Panc1 (cell line): ENCODE data around the gene AAK1. TPM values are rescaled to one million over a fixed set of nuclear protein-coding genes. Genes with fewer than 3 reads are reported as not detected.
"Not testable (repeated sequence)": the region's sequence is repeated elsewhere in the genome, so short reads cannot be mapped to it uniquely, and the experiment has no call there.

Source experiments
- ATAC-seq: fragments of 200-7000 bp; cut with Tn5 transposase; 2 replicates; pipeline ENCODE4 v1.9.1; 2020; ENCODE audit warnings: mild to moderate bottlenecking, moderate library complexity
- BruUV-seq: library from RNA; stranded (reverse); fragments of 400-500 nt; replicated peaks from 2 replicates; lab custom pipeline; 2021; lab: Mats Ljungman, UMichigan
- CTCF ChIA-PET: fragments of 300-600 bp; sonication (Branson Sonifier 250); formaldehyde crosslinking; loops from one replicate; lab custom pipeline; 2022; ENCODE audit warnings: antibody characterized with exemption; lab: Charles Lee
- POLR2A ChIA-PET: fragments of 300-600 bp; sonication (Branson Sonifier 250); formaldehyde crosslinking; loops from one replicate; lab custom pipeline; 2022; ENCODE audit warnings: antibody characterized with exemption; lab: Charles Lee
- DNase-seq: peaks from one replicate; pipeline ENCODE4 v3.0.0-alpha.2; 2010; ENCODE audit warnings: low read depth, low spot score
- H3K27ac ChIP-seq: 2 replicates; pipeline ENCODE4 v1.5.1; 2011; ENCODE audit warnings: mild to moderate bottlenecking, low read length, inconsistent platforms
- H3K27me3 ChIP-seq: fragments of 200-500 bp; sonication (Bioruptor generic); 2 replicates; pipeline ENCODE4 v1.6.0; 2014; ENCODE audit warnings: low read length, inconsistent platforms; ENCODE audit not compliant: control insufficient read depth, insufficient read depth
- H3K36me3 ChIP-seq: fragments of 200-500 bp; sonication (Bioruptor generic); 2 replicates; pipeline ENCODE4 v1.5.1; 2014; ENCODE audit warnings: inconsistent platforms, mild to moderate bottlenecking, low read length, moderate library complexity; ENCODE audit not compliant: control insufficient read depth, insufficient read depth
- H3K4me1 ChIP-seq: 2 replicates; pipeline ENCODE4 v1.5.1; 2011; ENCODE audit warnings: inconsistent platforms, mild to moderate bottlenecking, low read length, moderate library complexity; ENCODE audit not compliant: control insufficient read depth, insufficient read depth
- H3K4me3 ChIP-seq, 2 experiments: 2 replicates each; pipeline ENCODE4 v1.5.1; 2011 to 2012; ENCODE audit warnings: low read depth in 2 of 2, low read length in 2 of 2, mild to moderate bottlenecking in 2 of 2, inconsistent platforms in 1 of 2, moderate library complexity in 1 of 2
- H3K9me3 ChIP-seq: fragments of 200-500 bp; sonication (Bioruptor generic); 2 replicates; pipeline ENCODE4 v1.5.1; 2014; ENCODE audit warnings: low read depth, mild to moderate bottlenecking, inconsistent platforms, low read length, moderate library complexity; ENCODE audit not compliant: control insufficient read depth, insufficient read depth
- CTCF ChIP-seq: fragments of 450-650 bp; IDR thresholded peaks from 2 replicates; pipeline ENCODE4 v1.5.1; 2017; ENCODE audit warnings: mild to moderate bottlenecking
- POLR2AphosphoS5 ChIP-seq: IDR thresholded peaks from 2 replicates; pipeline ENCODE4 v1.6.1; 2012; ENCODE audit warnings: mild to moderate bottlenecking, low read depth, low read length, moderate library complexity
- REST ChIP-seq, 2 experiments: IDR thresholded peaks; 2 replicates each; pipeline ENCODE4 v1.6.1; 2011 to 2012; ENCODE audit warnings: low read depth in 2 of 2, control low read depth in 1 of 2, low read length in 1 of 2, mild to moderate bottlenecking in 1 of 2, moderate library complexity in 1 of 2; ENCODE audit not compliant: insufficient read depth in 1 of 2
- SIN3A ChIP-seq: IDR thresholded peaks from 2 replicates; pipeline ENCODE4 v1.6.1; 2012; ENCODE audit warnings: low read depth, mild to moderate bottlenecking, low read length, moderate library complexity, borderline replicate concordance; ENCODE audit not compliant: insufficient read depth
- TCF7L2 ChIP-seq: IDR thresholded peaks from 2 replicates; pipeline ENCODE4 v1.6.1; 2011; ENCODE audit warnings: mild to moderate bottlenecking, low read depth, low read length, inconsistent platforms
- in situ Hi-C: cut with HindIII; loops from 2 replicates; pipeline ENCODE4 v1.10.0; 2016; ENCODE audit warnings: low sequenced_read_pairs, low pct_unique_long_range_greater_than_20kb
- intact Hi-C: fragments of 100-400 bp; cut with micrococcal nuclease; formaldehyde crosslinking; loops from one replicate; pipeline ENCODE4 v1.10.0; 2022; ENCODE audit not compliant: unreplicated experiment
- total RNA-seq: library from RNA; stranded (reverse); gene quantifications from one replicate; pipeline ENCODE4 v1.2.1, GENCODE V29; 2021; ENCODE audit not compliant: unreplicated experiment

The AAK1 gene
- total RNA-seq, 1 experiment from 2014 or later = 123 TPM

- Histone ChIP-seq H3K27ac (no peak overlapping the region), H3K36me3 (no peaks in the 10 kb centered on the region), H3K4me1 (0 out of 2 replicates have a peak, but pooled peaks cover 4% of the 10 kb centered on the region), H3K4me3 (no peak overlapping the region), H3K27me3 (no peaks in the 10 kb centered on the region), H3K9me3 (no peaks in the 10 kb centered on the region)
- no peak for TF ChIP-seq POLR2AphosphoS5
- TF ChIP-seq REST (IDR thresholded peaks at IDR 0.05; ENCODE audit: insufficient read depth in 1 of 2, low read depth in 2 of 2, low read length in 1 of 2) = no peak
- TF ChIP-seq CTCF = no peak
- no peak for TF ChIP-seq SIN3A
- TF ChIP-seq TCF7L2 = no peak
- DNase-seq (no peak), ATAC-seq (no peak)
- in situ Hi-C loops (no loop called here), intact Hi-C loops (no loop called here)
- ChIA-PET POLR2A (no interaction called here), CTCF (no interaction called here)
- BruUV-seq = no TSS peak
Observed at GRCh38 chr2:69608109-69608508, 35.4 kb downstream of the AAK1 start.

GRCh38 chr2:69606771-69607170, 36.8 kb downstream of the AAK1 start:
- in situ Hi-C loops, BruUV-seq, H3K9me3 ChIP-seq, H3K4me1 ChIP-seq, H3K27ac ChIP-seq, DNase-seq, H3K36me3 ChIP-seq, H3K4me3 ChIP-seq, POLR2A ChIA-PET, CTCF ChIA-PET, H3K27me3 ChIP-seq, ATAC-seq, intact Hi-C loops: not testable (repeated sequence)

- BruUV-seq = no TSS peak
- Histone ChIP-seq H3K4me1 (peaks cover 13% of the 10 kb centered on the region), H3K27me3 (no peaks in the 10 kb centered on the region), H3K4me3 (no peak overlapping the region), H3K36me3 (no peaks in the 10 kb centered on the region), H3K9me3 (no peaks in the 10 kb centered on the region), H3K27ac (no peak overlapping the region)
- TF ChIP-seq POLR2AphosphoS5 (no peak), TCF7L2 (no peak), REST (IDR thresholded peaks at IDR 0.05; ENCODE audit: insufficient read depth in 1 of 2, low read depth in 2 of 2, low read length in 1 of 2) (no peak), SIN3A (no peak), CTCF (no peak)
- POLR2A ChIA-PET = no interaction called here
- in situ Hi-C loops = no loop called here
- DNase-seq (no peak), ATAC-seq (no peak)
- CTCF ChIA-PET = no interaction called here
- intact Hi-C loops = no loop called here
Observed at GRCh38 chr2:69605284-69605683, 38.3 kb downstream of the AAK1 start.
